MCF 10A (cell line): ENCODE data around the gene MAGI3. TPM values are rescaled to one million over a fixed set of nuclear protein-coding genes. Genes with fewer than 3 reads are reported as not detected.
A peak's percentile ranks its signal among the peaks of the same experiment; 100 is the strongest.
"Not testable (repeated sequence)": the region's sequence is repeated elsewhere in the genome, so short reads cannot be mapped to it uniquely, and the experiment has no call there.

Experiments used
- BruUV-seq: library from RNA; stranded (reverse); fragments of 400-500 nt; replicated peaks from 2 replicates; lab custom pipeline; 2021; lab: Mats Ljungman, UMichigan
- CTCF ChIA-PET: fragments of 300-600 bp; sonication (Branson Sonifier 250); formaldehyde crosslinking; extraction: SDS; loops from one replicate; lab custom pipeline; 2021; ENCODE audit warnings: antibody characterized with exemption, inconsistent platforms; lab: Yijun Ruan, JAX
- POLR2A ChIA-PET: fragments of 300-600, 350-650 bp; sonication (Branson Sonifier 250); formaldehyde crosslinking; extraction: SDS; loops from one replicate; lab custom pipeline; 2020; ENCODE audit warnings: antibody characterized with exemption, inconsistent platforms; lab: Yijun Ruan, JAX
- DNase-seq: peaks from one replicate; pipeline ENCODE4 v3.0.0-alpha.2; 2018; ENCODE audit not compliant: unreplicated experiment
- H3K27ac Mint-ChIP-seq: one replicate; pipeline ENCODE4 v1.8.0; 2022; ENCODE audit warnings: mild to moderate bottlenecking, low read depth, mixed read lengths; ENCODE audit not compliant: unreplicated experiment
- H3K27me3 Mint-ChIP-seq: one replicate; pipeline ENCODE4 v1.8.0; 2022; ENCODE audit warnings: mixed read lengths; ENCODE audit not compliant: insufficient read depth, unreplicated experiment
- H3K36me3 Mint-ChIP-seq: one replicate; pipeline ENCODE4 v1.8.0; 2022; ENCODE audit warnings: mild to moderate bottlenecking, moderate library complexity, mixed read lengths; ENCODE audit not compliant: insufficient read depth, unreplicated experiment
- H3K4me1 Mint-ChIP-seq: one replicate; pipeline ENCODE4 v1.8.0; 2022; ENCODE audit warnings: mixed read lengths; ENCODE audit not compliant: insufficient read depth, unreplicated experiment
- H3K4me3 Mint-ChIP-seq: one replicate; pipeline ENCODE4 v1.8.0; 2022; ENCODE audit warnings: mild to moderate bottlenecking, moderate library complexity, mixed read lengths; ENCODE audit not compliant: unreplicated experiment
- H3K9me3 Mint-ChIP-seq: one replicate; pipeline ENCODE4 v1.8.0; 2022; ENCODE audit warnings: mixed read lengths; ENCODE audit not compliant: unreplicated experiment
- CTCF ChIP-seq: fragments of 200-600 bp; IDR thresholded peaks from one replicate; pipeline ENCODE4 v1.8.0; 2022; ENCODE audit warnings: antibody characterized with exemption, mild to moderate bottlenecking; ENCODE audit not compliant: unreplicated experiment
- intact Hi-C: fragments of 100-400 bp; cut with micrococcal nuclease; formaldehyde crosslinking; loops from 2 replicates; pipeline ENCODE4 v1.14.1; 2022
- total RNA-seq: library from RNA; stranded (reverse); gene quantifications from 2 replicates; pipeline ENCODE4 v1.2.3, GENCODE V29; 2022

The MAGI3 gene
- total RNA-seq, 1 experiment from 2014 or later, result 14.3 TPM

GRCh38 chr1:113455374-113455773 lies 65.1 kb downstream of the MAGI3 start:
- no peak for TF ChIP-seq CTCF
- no peak overlapping the region for H3K4me3 Mint-ChIP-seq
- peaks cover 51% of the 10 kb centered on the region for H3K4me1 Mint-ChIP-seq
- ChIA-PET CTCF (interaction anchor here (0.6 to 2.1 kb wide), 3 partner anchors 198 to 380 kb away, joined by 3 to 14 read pairs (median 3); no protein-coding TSS in a partner anchor), POLR2A (interaction anchor here (0.6 to 4.0 kb wide), 5 partner anchors 62 to 203 kb away, joined by 3 to 35 read pairs (median 12); partner anchors contain the start of gene MAGI3)
- DNase-seq, result no peak
- H3K27ac Mint-ChIP-seq, result peak overlapping the region; percentile 70
- no peaks in the 10 kb centered on the region for H3K36me3 Mint-ChIP-seq
- intact Hi-C loops, result loop anchor here (10.0 kb wide), 1 partner anchor 449 kb away; the partner anchor contains the start of genes AP4B1 and DCLRE1B
- no peaks in the 10 kb centered on the region for H3K9me3 Mint-ChIP-seq
- no TSS peak for BruUV-seq
- no peaks in the 10 kb centered on the region for H3K27me3 Mint-ChIP-seq

DNA sequence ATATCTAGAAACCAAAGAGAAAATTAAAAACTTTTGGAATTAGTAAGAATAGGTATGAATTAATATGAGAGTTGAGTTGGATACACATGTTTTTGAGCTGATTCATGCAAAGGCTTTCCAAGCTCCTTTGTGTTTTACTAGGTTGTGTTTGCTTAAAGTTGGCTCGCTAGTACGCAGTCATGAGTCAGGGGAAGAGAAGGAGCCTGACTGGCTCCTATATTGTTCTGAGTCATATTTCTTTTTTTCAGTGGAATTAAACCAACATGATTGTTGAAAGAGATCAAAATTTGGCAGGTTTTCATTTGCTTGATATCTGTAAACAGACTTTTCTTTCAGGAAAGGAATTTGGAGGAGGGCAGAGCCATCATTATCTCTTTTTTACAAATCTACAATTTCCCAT lies 66.7 kb downstream of the MAGI3 start:
- DNase-seq, result peak; percentile 96
- Mint-ChIP-seq H3K4me3 (peak overlapping the region; percentile 52), H3K9me3 (no peaks in the 10 kb centered on the region), H3K27ac (peak overlapping the region; percentile 71), H3K27me3 (no peaks in the 10 kb centered on the region), H3K36me3 (no peaks in the 10 kb centered on the region), H3K4me1 (peaks cover 45% of the 10 kb centered on the region)
- BruUV-seq, result no TSS peak
- TF ChIP-seq CTCF, result no peak
- intact Hi-C loops, result loop anchor here (10.0 kb wide), 1 partner anchor 448 kb away; the partner anchor contains the start of genes AP4B1 and DCLRE1B
- CTCF ChIA-PET, result interaction anchor here (0.5 to 0.6 kb wide), 3 partner anchors 11 to 222 kb away, joined by 3 to 4 read pairs (median 3); no protein-coding TSS in a partner anchor
- POLR2A ChIA-PET, result interaction anchor here (0.6 to 4.0 kb wide), 14 partner anchors 36 to 357 kb away, joined by 3 to 16 read pairs (median 4); partner anchors contain the start of gene MAGI3

GRCh38 chr1:113459279-113459678 lies 69.0 kb downstream of the MAGI3 start:
- Mint-ChIP-seq H3K27me3 (no peaks in the 10 kb centered on the region), H3K4me3 (peak overlapping the region; percentile 48), H3K36me3 (no peaks in the 10 kb centered on the region), H3K27ac (peak overlapping the region; percentile 76), H3K9me3 (no peaks in the 10 kb centered on the region), H3K4me1 (peaks cover 34% of the 10 kb centered on the region)
- intact Hi-C loops, result loop anchor here (10.0 kb wide), 1 partner anchor 446 kb away; the partner anchor contains the start of genes AP4B1 and DCLRE1B
- no peak for TF ChIP-seq CTCF
- CTCF ChIA-PET, result interaction anchor here (0.6 to 0.7 kb wide), 2 partner anchors 48 to 59 kb away, joined by 3 to 4 read pairs; no protein-coding TSS in a partner anchor
- peak; percentile 37 for DNase-seq
- POLR2A ChIA-PET, result interaction anchor here (0.6 to 2.5 kb wide), 5 partner anchors 10 to 83 kb away, joined by 3 to 8 read pairs (median 4); partner anchors contain the start of gene MAGI3
- BruUV-seq, result no TSS peak

- DNase-seq, result no peak
- intact Hi-C loops, result no loop called here
- Mint-ChIP-seq H3K36me3 (peaks cover 6% of the 10 kb centered on the region), H3K9me3 (peaks cover 34% of the 10 kb centered on the region), H3K27ac (no peak overlapping the region), H3K4me1 (peaks cover 12% of the 10 kb centered on the region), H3K4me3 (no peak overlapping the region), H3K27me3 (no peaks in the 10 kb centered on the region)
- ChIA-PET POLR2A (interaction anchor here (0.7 kb wide), 1 partner anchor 473 kb away, joined by 3 read pairs; no protein-coding TSS in a partner anchor), CTCF (interaction anchor here (0.6 kb wide), 2 partner anchors 11 to 143 kb away, joined by 3 read pairs; no protein-coding TSS in a partner anchor)
- no peak for TF ChIP-seq CTCF
- BruUV-seq, result no TSS peak
Measured at GRCh38 chr1:113467991-113468390, 77.7 kb downstream of the MAGI3 start.

DNA sequence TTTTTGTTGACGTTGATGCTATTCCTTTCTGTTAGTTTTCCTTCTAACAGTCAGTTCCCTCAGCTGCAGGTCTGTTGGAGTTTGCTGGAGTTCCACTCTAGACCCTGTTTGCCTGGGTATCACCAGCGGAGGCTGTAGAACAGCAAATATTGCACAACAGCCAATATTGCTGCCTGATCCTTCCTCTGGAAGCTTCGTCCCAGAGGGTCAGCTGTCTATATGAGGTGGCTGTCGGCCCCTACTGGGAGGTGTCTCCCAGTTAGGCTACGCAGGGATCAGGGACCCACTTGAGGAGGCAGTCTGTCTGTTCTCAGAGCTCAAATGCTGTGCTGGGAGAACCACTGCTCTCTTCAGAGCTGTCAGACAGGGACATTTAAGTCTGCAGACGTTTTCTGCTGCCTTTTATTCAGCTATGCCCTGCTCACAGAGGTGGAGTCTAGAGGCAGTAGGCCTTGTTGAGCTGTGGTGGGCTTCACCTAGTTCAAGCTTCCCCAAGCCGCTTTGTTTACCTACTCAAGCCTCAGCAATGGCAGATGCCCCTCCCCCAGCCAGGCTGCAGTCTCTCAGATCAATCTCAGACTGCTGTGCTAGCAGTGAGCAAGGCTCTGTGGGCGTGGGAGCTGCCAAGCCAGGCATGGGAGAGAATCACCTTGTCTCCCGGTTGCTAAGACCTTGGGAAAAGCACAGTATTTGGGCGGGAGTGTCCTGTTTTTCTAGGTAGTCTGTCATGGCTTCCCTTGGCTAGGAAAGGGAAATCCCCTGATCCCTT lies 88.3 kb downstream of the MAGI3 start:
- POLR2A ChIA-PET, intact Hi-C loops, DNase-seq, H3K27me3 Mint-ChIP-seq, H3K4me1 Mint-ChIP-seq, H3K4me3 Mint-ChIP-seq, H3K27ac Mint-ChIP-seq, BruUV-seq, CTCF ChIA-PET, H3K36me3 Mint-ChIP-seq: not testable (repeated sequence)
- peaks cover 27% of the 10 kb centered on the region for H3K9me3 Mint-ChIP-seq
